ENCODE data around the gene PRSS1. TPM values are rescaled to one million over a fixed set of nuclear protein-coding genes. Genes with fewer than 3 reads are reported as not detected.

Gene PRSS1
- total RNA-seq, 3 donors from 2014 or later (not counting 1 experiment from before 2014, with no cell fraction given): not detected

DNA sequence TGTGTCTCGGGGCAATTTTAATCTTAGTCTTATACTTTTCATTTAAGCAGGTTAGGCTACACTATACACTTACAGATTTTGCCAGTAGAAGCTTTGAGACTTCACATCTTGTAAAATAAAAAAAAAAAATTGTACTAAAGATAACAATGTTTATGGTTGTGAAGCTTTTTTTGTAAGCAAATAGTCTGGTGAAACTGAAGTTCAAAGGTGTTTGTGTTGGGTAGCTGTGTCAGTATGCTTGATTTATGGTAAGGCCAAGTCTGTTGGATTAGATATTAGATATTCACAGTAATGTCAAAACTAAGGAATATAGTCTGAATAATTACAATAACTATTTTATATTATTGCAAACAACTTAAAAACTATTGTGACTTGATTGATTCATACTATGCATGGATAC is 31.0 kb upstream of the PRSS1 start:
- Histone ChIP-seq H3K4me1 (ENCODE audit: control insufficient read depth, insufficient read depth, low read length) (peaks cover 73% of the 10 kb centered on the region), H3K36me3 (ENCODE audit: control insufficient read depth, insufficient read depth, low read length) (no peaks in the 10 kb centered on the region), H3K4me3 (ENCODE audit: low read length) (no peak overlapping the region), H3K27me3 (ENCODE audit: control insufficient read depth, insufficient read depth, low read length) (no peaks in the 10 kb centered on the region), H3K27ac (ENCODE audit: low read length) (peak overlapping the region; percentile 56), H3K9me3 (ENCODE audit: control insufficient read depth, insufficient read depth, low read length) (no peaks in the 10 kb centered on the region)
- DNase-seq: no peak
- 46% methylated on average over 1 of the region's 1 CpG for whole genome bisulfite sequencing (ENCODE audit: insufficient coverage)
- Mint-ChIP-seq H3K4me3 (peak overlapping the region; percentile 93), H3K27me3 (ENCODE audit: low read depth in 2 of 2) (peaks cover 0 to 2% of the 10 kb centered on the region in 2 donors), H3K9me3 (no peaks in the 10 kb centered on the region), H3K36me3 (no peaks in the 10 kb centered on the region), H3K27ac (peak overlapping the region; percentile 91 to 92), H3K4me1 (peaks cover 75 to 100% of the 10 kb centered on the region in 2 donors)
- TF ChIP-seq, protein P1, sequence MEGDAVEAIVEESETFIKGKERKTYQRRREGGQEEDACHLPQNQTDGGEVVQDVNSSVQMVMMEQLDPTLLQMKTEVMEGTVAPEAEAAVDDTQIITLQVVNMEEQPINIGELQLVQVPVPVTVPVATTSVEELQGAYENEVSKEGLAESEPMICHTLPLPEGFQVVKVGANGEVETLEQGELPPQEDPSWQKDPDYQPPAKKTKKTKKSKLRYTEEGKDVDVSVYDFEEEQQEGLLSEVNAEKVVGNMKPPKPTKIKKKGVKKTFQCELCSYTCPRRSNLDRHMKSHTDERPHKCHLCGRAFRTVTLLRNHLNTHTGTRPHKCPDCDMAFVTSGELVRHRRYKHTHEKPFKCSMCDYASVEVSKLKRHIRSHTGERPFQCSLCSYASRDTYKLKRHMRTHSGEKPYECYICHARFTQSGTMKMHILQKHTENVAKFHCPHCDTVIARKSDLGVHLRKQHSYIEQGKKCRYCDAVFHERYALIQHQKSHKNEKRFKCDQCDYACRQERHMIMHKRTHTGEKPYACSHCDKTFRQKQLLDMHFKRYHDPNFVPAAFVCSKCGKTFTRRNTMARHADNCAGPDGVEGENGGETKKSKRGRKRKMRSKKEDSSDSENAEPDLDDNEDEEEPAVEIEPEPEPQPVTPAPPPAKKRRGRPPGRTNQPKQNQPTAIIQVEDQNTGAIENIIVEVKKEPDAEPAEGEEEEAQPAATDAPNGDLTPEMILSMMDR (IDR thresholded peaks at IDR 0.05): no peak
- ATAC-seq: peak; percentile 13 to 25 (median 23)
- intact Hi-C loops (cut with micrococcal nuclease): loop anchor here (1.0 kb wide), 1 partner anchor 91 kb away; no protein-coding TSS in a partner anchor

GRCh38 chr7:142720172-142720773 is 29.0 kb upstream of the PRSS1 start:
- H3K27me3 Mint-ChIP-seq (ENCODE audit: low read depth in 2 of 2): peaks cover 0 to 2% of the 10 kb centered on the region in 2 donors
- WGBS (ENCODE audit: insufficient coverage): 66% methylated on average over 8 of the region's 8 CpGs
- Histone ChIP-seq H3K4me3 (ENCODE audit: low read length) (no peak overlapping the region), H3K27me3 (ENCODE audit: control insufficient read depth, insufficient read depth, low read length) (no peaks in the 10 kb centered on the region), H3K27ac (ENCODE audit: low read length) (peak overlapping the region; percentile 38), H3K9me3 (ENCODE audit: control insufficient read depth, insufficient read depth, low read length) (no peaks in the 10 kb centered on the region), H3K36me3 (ENCODE audit: control insufficient read depth, insufficient read depth, low read length) (no peaks in the 10 kb centered on the region), H3K4me1 (ENCODE audit: control insufficient read depth, insufficient read depth, low read length) (peaks cover 56% of the 10 kb centered on the region)
- intact Hi-C loops (cut with micrococcal nuclease): no loop called here
- H3K9me3 Mint-ChIP-seq: no peaks in the 10 kb centered on the region
- H3K36me3 Mint-ChIP-seq: no peaks in the 10 kb centered on the region
- H3K27ac Mint-ChIP-seq: peak overlapping the region in 1 of 2 donors; percentile 91
- H3K4me3 Mint-ChIP-seq: peak overlapping the region; percentile 93
- DNase-seq (peak in 1 of 2 donors; percentile 51), ATAC-seq (no peak)
- TF ChIP-seq, protein P1 (IDR thresholded peaks at IDR 0.05): no peak
- H3K4me1 Mint-ChIP-seq: peaks cover 55 to 82% of the 10 kb centered on the region in 2 donors

DNA sequence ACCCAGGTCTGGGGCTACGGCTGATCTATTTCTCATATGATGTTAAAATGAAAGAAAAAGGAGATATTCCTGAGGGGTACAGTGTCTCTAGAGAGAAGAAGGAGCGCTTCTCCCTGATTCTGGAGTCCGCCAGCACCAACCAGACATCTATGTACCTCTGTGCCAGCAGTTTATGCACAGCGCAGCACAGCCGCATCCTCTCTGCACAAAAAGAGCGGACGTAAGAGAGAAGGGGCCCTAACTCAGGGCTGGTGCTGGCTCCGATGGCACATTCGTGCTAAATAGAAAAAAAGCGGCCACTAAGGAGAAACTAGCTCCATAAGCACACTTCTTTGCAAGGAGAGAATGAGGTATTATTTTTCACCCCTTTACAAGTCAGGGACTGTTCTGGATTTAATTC is 28.3 kb upstream of the PRSS1 start:
- DNase-seq: peak in 1 of 2 donors; percentile 35
- peak in 1 of 3 donors; percentile 51 for ATAC-seq
- Histone ChIP-seq H3K4me3 (ENCODE audit: low read length) (no peak overlapping the region), H3K9me3 (ENCODE audit: control insufficient read depth, insufficient read depth, low read length) (no peaks in the 10 kb centered on the region), H3K27me3 (ENCODE audit: control insufficient read depth, insufficient read depth, low read length) (no peaks in the 10 kb centered on the region), H3K4me1 (ENCODE audit: control insufficient read depth, insufficient read depth, low read length) (peaks cover 49% of the 10 kb centered on the region), H3K36me3 (ENCODE audit: control insufficient read depth, insufficient read depth, low read length) (no peaks in the 10 kb centered on the region), H3K27ac (ENCODE audit: low read length) (peak overlapping the region; percentile 38)
- Mint-ChIP-seq H3K9me3 (no peaks in the 10 kb centered on the region), H3K4me1 (peaks cover 48 to 75% of the 10 kb centered on the region in 2 donors), H3K27me3 (ENCODE audit: low read depth in 2 of 2) (peaks cover 0 to 2% of the 10 kb centered on the region in 2 donors), H3K36me3 (no peaks in the 10 kb centered on the region), H3K27ac (peak overlapping the region in 1 of 2 donors; percentile 91), H3K4me3 (peak overlapping the region; percentile 93)
- 30% methylated on average over 10 of the region's 10 CpGs for WGBS (ENCODE audit: insufficient coverage)
- TF ChIP-seq, protein P1 (IDR thresholded peaks at IDR 0.05): no peak
- intact Hi-C loops (cut with micrococcal nuclease): no loop called here

Data from natural killer cell (primary cell).